H1 (cell line): ENCODE data around the gene OGFR.

Experiments used
- CTCF ChIP-seq, 3 experiments: IDR thresholded peaks; 1 replicate in 2 of 3; 2 replicates in 1 of 3; pipeline versions ENCODE4 v1.5.1 to v1.6.1; 2011; ENCODE audit warnings: low read length in 3 of 3, mild to moderate bottlenecking in 3 of 3, inconsistent platforms in 2 of 3, low read depth in 1 of 3, moderate library complexity in 1 of 3; ENCODE audit not compliant: insufficient read depth in 1 of 3; ENCODE audit errors: control extremely low read depth in 1 of 3
- GABPA ChIP-seq: IDR thresholded peaks from 2 replicates; pipeline ENCODE4 v1.6.1; 2011; ENCODE audit warnings: mild to moderate bottlenecking, low read length, moderate library complexity, borderline replicate concordance; ENCODE audit not compliant: insufficient read depth
- SP1 ChIP-seq: IDR thresholded peaks from 2 replicates; pipeline ENCODE4 v1.6.1; 2011; ENCODE audit warnings: low read depth, low read length

GRCh38 chr20:62805155-62805710, 598 bp downstream of the OGFR start:
- TF ChIP-seq CTCF (IDR thresholded peaks at IDR 0.05; ENCODE audit: control extremely low read depth in 1 of 3, insufficient read depth in 1 of 3, low read depth in 1 of 3, low read length in 3 of 3) (no peak), SP1 (no peak), GABPA (no peak; the same call in 1 of the 2 replicates)
